Stromal cell of bone marrow (primary cell): Measurements from ENCODE around the gene TMEM89.

Source experiments
- DNase-seq: peaks from one replicate; pipeline ENCODE4 v3.0.0-alpha.2; 2012; ENCODE audit warnings: low read depth

The TMEM89 gene

DNA sequence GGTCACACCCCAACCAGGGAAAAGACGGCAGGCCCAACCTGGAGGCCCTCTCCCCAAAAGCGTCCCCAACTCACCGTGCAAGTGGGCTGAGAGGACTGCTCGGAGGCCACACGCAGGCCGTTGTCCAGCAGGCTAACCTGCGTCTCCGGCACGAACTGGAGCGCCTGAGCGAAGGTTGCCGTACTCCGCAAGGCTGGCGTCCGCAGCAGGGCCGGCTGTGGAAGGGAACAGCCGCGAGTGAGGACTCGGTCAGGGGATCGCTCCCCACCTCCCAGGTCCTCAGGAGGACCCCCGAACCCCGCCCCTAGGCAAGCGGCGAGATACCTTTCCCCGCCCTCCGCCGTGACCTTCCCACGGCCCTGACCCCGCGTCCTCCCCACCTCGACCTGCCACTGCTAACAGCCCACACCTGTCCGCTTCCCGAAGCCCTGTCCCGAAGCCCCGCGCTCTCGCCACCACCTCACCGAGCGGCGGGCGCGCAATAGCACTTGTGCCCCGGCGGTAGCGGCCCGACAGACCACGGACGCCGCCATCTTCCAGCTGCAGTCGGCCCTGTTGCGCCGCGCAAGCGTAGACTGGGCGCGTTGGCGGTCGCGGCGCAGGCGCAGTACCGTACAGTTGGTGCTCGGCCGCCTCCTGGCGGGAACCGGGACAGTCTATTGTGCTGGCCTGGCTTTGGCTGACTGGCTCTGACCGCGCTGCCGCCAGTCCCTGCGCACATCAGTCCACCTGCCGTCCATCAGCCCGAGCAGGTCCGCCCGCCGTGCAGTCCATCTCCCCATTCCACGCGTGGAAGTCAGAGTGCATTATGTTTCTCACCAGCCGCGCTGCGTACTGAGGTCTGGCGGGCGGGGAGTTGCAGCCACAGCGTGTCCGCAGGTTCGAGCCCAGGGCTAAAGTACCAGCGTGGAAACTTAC lies 12.2 kb downstream of the TMEM89 start, which contains the start of gene UQCRC1:
TSS of gene UQCRC1 (minus strand) at position 559 of the 918 bp plus-strand sequence. CDS start at position 533, 26 bp downstream.
- peak; percentile 82 for DNase-seq

DNA sequence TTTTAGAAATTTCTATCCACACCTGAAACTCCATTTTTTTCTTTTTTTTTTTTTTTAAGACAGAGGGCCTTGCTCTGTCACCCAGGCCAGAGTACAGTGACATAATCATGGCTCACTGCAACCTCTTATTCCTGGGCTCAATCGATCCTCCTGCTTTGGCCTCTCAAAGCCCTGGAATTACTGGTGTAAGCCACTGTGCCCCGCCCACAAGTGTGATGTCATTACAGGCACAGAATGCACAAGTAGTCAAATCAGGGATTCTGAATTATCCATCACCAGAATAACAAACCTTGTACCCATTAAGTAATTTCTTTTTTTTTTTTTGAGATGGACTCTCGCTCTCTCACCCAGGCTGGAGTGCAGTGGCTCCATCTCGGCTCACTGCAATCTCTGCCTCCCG lies 14.1 kb downstream of the TMEM89 start:
- DNase-seq: no peak

DNA sequence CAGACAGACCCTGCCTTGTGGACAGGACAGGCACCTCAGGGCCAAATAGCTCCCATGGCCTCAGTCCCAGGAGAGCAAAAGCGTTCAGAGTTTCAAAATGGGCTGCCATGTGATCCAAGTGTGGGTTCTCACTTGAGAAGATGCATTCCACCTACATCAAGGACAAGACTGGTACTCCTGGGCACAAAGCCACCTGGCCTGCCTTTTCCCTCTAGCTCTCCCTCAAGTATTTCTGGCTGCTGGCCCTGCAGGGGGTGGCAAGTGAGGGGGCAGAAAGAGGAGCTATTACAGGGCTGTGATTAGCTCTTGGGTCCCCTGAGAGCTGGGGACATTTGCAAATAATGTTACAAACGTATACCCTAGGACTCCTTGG lies 20.0 kb downstream of the TMEM89 start:
- DNase-seq: no peak

DNA sequence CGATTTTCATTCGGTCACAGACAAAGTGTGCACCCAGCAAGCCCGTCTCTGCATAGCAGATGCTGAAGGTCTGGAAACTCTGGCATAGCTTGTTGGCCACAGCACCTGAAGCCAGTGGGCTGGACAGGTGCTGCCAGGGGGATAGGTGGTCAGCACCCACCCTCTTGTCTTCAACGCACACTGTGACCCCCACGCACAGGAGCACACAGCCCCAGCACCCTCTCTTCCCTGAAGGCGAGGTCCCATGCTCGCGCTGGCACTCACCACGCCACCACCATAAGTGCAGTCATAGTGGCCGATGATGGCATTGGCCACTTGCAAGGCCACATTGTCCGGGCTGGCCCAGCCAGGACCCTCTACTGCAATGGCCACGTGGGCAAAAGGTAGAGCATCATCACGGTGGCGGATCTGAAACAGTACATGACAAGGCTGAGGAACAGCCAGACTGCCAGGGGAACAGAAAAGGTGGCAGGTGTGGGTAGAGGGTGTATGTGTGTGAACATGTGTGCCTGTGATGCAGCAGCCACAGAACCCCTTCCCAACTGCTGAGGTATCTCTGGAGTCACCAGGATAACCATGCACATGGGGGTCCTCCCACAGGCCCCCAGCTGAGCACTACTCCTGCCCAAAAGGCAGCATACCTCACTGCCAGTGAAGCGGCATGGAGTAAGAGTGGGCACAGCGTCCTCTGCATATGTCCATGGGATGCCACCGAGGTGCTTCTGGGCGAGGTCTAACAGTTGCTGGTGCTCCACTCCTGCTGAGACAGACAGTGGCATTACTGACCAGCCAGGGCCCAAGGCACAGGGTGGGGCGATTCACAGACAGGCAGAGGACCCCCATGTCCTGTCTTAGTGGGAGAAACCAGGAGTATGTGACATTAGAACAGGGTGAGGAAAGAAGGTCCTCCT lies 20.6 kb downstream of the TMEM89 start:
- no peak for DNase-seq

DNA sequence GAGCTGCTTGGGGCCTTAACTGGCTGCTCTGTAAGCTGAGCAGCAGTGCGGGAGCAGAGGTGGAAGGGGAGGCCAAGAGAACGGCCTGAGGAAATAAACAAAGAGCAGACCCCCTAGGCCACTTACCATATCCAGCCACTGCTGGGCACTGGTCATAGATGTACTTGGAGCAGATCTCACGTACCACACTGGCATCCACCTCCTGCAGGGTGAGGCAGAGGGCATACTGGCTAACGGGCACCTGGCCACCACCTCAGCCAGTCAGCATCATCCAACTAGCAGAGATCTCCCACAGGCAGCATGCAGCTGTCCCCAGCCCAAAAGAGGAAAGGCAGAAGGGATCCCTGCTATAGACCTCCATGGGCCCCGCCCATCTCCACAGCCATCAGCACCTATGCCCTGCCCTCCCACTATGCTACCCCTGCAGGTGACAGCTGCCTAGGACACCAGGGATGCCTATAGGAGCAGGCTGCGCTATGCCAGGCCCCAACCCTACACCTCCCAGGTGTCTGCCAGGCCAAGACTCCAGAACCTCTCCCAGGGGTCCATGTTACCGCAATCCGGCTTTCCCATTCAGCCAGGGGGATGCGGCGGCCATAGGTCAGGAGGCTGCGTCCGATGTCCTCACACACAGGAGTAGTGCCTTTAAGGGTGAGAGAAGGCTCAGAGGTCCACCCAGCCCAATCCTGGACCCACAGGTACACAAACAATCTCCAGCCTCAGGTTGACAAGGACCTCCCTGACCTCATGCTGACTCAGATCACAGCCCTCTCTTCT lies 21.9 kb downstream of the TMEM89 start:
- no peak for DNase-seq

DNA sequence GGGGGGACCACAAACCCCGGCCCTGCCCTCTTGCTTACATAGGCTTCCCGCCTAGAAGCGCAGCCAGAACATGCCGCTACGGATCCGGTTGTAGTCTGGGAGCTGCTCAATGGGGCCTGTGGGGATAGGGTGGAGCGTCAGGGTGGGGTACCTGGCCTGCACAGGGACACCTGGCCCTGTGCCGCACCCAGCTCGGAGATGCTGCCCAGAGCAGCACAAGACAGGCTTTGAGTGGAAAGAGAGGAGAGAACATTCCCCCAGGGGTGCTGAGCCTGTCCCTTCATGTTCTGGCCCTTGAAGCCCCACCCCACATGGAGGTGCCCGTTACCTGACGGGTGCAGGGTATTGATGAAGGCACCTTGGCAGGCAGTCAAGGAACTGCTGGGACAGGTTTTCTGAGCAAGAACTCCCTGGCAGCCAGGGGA lies 22.5 kb downstream of the TMEM89 start:
- no peak for DNase-seq

DNA sequence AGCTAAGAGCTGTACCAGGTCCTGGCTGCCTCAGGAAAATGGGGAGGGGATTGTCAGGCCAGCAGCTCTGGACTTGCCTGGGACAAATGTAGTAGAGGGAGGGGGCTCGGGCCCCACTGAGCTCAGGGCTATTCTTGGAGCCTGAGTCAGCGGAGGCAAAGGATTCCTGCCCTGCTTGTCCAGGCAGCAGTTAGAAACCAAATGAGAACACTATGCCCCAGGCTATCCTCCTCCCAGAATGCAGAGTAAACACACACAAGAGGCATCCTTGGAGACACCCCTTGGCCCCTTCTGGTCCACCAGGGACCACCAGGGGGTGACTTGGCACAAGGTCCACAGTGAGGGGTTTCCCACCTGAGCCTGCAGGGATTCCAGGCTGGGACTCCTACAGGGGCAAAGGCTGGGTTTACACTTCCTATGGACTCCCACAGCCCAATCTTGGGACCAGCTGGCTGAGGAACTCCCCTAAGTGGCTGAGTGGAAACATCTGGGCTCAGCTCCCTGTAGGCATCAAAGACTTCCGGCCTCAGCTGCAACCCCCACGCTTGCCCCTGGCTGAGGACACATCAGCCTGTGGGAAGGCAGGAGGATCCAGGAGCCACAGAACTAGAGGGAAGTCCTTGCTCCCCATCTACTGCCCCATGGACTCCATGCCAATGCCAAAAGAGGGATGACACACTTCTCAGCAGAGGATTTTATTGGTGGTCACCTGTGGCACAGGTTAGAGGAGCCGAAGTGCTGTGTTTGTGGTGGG lies 23.1 kb downstream of the TMEM89 start:
- peak; percentile 49 for DNase-seq

DNA sequence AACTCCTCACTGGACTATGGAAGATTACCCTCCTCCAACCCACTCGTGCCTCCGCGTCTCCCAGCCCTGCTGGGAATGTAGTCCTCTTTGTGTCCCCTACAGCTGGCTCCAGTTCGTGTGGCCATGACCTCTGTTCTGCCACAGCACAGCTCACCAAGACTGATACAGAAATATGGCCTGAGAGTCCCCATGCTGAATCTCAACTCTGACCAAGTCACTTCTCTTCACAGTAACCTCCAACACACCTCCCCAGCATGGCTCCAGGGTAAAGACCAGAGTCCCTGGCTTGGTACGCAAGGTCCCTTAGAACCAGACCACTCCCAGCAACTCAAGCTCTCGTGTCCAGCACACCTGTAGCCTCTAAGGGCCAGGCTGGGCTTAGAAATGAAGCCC lies 24.2 kb downstream of the TMEM89 start:
- no peak for DNase-seq

DNA sequence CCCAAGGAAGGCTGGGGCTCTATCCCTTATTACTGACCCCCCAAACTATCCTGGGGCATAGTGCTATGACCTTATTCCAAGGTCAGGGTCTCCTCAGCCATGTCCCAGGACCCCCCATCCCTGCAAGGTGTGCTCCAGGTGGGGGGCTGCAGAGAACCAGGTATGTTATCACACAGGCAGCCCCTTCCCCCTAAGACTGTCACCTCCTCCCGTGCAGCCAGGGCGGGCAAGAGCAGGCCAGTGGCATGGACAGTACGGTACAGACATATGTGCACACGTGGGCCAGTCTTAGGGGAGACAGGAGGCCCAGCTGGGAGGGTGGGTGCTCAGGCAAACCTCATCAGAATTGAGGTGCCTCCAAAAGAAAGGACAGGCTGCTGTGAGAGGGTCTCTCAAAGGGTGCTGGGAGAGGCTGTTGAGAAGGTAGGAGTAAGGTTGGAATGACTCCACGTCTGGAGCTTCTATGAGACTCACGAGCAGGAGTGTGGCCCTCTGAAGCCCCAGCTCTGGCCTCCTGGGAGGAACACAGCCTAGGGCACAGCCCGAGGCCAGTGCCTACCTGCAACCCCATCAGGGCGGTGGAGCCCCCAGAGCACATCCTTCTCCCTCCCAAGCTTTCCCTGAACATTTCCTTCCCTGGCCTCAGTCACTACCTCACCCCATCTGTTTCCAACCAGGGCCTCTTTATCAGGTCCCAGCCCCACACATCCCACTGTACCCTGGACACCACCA lies 24.7 kb downstream of the TMEM89 start:
- no peak for DNase-seq

DNA sequence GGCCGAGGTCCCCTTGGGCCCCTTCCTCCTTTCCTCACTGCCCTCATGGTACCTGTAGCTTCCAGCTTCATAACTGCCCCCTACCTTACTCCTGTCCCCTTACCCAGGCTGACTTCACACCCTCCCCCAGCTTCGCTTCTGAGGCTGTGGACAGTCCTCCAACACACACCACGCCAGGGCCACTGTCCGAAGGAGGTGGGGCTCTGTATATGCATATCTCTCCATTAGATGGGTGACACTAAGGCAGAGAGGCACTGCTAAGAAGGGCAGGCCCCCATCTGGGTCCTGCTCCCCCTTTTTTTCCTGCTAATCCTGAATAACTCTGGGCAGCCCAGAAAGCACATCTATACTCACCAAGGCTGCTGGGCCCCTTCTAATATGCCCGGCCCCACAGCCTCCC lies 25.4 kb downstream of the TMEM89 start:
- no peak for DNase-seq

DNA sequence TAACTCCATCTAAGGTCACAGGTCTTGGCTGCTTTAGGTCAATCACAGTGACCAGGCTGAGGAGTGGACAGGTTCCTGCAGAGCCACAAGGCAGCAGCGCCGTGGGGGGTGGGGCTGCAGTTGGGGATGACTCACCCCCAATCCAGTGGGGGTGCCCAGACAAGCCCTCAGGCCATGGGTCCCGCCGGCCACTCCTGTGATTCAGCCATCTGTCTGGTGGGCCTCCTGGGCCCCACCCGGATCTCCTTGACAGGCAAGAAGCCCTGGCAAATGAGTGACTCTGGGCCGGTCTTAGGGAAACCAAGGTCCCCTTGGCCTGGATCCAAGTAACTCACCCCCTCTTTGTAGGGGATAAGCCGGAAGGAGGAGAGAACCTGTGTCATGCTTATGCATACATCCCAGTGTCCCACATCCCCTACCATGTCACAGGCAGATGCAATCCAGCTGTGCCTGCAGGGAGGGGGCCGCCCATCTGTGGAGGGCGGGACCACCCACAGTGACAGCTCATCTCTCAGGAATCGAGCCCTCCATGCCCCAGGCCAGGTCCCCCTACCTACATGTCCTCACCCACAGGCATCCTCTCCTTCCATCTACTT lies 25.9 kb downstream of the TMEM89 start:
- DNase-seq: peak; percentile 48

DNA sequence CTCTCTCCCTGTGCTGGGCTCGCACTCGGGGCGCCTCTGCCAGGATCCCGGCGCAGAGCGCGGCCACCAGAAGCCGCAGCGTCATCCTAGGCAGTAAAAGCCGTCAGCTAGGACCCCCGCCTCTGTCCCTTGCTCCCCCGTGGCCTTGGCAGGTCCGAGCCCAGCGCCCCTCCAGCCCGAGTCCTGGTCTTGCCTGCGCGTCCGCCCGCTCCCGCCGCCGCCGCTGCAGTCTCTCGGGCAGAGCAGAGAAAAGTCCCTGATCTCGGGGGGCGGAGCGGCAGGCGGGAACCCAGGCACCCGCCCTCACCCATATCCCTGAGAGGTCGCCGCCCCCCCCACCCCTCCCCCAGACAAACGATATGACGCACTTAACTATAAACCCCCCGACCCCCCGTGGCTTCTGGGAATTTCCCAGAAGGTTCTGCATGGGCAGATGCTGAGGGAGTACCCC lies 26.5 kb downstream of the TMEM89 start, which contains the start of gene COL7A1:
TSS of gene COL7A1 (minus strand) at position 255 of the 451 bp plus-strand sequence. CDS start at position 85, 170 bp downstream.
- DNase-seq: no peak

DNA sequence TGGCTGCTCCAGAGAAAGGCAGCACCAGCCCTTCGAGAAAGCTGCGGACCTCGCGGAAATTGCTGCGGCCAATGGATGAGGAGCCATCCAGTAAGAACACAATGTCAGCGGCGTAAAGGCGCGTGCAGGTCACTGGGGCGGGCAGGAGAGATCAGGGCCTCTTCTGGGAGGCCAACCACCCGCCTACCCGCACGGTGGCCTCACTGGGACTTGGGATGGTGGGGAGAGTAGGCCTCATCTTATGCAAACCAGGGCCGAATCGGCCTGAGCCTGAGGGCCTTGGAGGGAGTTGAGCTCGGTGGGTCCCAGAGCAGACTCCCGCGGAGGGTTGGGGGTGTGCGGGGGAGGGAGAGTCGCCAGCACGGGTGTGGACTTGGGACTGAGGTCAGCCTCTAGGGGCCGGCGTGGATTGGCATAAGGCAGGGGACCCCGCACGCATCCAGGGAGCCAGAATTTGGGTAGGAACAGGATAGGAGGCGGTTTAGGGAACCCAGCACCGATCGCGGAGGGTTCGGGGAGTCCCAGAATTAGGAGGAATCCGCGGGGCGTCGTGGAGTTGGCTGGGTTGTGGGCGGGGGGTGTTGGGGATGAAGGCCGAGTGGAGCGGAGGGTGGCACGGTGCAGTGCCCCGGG lies 27.0 kb downstream of the TMEM89 start:
- no peak for DNase-seq

DNA sequence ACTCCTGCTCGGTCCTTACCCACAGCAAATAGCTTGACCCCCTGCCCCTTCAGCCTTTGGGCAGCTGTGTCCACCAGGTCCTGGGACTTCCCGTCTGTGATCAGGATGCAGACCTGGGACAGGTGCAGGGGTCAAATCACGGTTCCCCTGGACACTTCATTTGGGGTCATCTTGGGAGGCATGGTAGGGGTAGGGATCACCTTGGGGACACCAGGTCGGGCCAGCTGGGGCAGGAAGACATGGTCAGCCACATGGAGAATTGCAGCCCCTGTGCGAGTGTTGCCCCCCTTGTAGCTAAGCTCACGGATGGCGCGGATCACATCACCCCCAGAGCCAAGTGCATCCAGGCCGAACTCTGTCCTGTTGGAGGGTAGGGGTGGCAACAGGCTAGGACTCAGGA lies 28.2 kb downstream of the TMEM89 start:
- no peak for DNase-seq

DNA sequence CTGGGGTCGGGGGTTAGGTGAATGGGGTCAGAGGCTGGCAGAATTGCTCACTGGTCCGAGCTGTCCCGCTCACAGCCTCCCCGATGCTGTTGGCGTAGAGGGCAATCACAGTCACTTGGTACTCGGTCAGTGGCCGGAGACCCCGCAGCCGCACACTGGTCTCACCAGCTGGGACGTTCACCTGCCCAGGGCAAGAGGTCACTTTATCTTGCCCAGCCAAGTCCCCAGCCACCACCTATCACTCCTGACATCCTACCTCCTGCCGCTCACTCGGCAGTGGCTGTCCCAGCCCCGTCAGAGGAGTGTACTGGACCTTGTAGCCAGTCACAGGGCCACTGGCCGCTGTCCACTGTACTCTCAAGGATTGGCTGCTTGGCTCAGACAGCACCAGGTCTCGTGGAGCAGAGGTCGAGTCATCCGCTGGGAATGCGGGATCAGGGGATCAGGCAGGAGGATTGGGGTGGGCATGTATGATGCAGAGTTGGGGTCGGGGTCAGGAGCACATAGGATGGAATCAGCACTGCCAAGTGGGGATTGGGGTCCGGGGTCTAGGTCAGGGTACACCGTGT lies 29.0 kb downstream of the TMEM89 start:
- DNase-seq: no peak

DNA sequence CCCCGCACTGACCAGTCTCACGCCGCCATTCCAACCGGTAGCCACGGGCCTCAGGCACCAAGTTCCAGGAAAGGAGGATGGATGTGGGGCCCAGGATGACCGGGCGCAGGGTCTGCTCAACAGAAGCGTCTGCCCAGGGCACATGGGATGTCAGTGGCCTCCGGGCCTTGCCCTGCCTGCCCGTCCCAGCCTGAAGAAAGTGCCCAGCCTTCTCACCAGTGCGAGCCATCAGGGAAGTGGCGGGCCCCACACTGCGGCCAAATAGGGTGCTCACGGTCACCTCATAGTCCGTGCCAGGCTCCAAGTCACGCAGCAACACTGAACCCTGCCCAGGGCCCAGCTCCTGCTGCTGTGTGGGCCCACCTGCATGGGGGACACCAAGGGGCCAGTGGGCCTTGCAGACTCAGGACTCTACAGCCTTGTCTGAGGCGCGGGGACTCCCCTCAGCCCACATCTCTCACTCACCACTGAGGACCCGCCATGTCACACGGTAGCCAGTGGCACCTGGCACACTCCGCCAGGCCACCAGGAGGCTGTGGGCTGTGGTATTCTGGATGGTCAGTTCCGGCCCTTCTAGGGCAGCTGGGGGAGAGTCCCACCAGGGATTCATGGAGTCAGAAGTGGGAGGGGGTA lies 29.6 kb downstream of the TMEM89 start:
- no peak for DNase-seq

DNA sequence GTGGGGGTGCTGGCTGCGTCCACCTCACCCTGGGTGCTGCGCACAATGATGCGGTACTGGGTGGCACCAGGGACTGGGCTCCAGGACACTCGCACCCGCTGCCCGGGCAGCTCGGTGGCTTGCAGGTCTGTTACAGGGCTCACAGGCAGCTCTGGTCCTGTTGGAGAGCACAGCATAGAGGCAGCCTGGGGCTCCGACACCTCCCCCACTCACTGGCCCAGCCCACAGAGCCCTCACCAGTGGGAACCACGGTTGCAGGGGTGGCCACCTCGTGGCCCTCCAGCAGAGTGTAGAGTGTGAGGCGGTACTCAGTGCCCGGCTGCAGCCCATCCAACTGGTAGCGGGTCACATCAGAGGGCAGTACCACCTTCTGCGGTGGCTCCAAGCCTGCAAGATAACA lies 30.1 kb downstream of the TMEM89 start:
- no peak for DNase-seq

DNA sequence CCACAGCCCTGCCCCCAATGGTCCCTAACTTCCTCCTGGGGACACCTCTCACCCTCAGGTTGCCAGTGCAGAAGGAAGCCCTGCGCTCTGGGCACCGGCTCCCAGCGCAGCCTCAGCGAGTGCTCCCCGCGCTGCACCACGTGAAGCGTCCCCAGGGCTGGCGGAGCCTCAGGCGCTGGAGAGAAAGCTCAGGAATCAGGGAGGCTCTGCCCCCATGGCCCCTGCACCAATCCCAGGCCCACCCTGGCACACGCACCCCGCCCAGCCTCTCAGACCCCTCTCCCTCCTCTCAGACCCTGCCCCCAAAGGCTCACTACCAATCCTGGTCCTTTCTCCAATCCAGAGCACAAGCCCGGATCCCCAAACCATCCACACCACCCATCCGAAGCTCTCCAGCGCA lies 33.3 kb downstream of the TMEM89 start:
- DNase-seq: no peak

DNA sequence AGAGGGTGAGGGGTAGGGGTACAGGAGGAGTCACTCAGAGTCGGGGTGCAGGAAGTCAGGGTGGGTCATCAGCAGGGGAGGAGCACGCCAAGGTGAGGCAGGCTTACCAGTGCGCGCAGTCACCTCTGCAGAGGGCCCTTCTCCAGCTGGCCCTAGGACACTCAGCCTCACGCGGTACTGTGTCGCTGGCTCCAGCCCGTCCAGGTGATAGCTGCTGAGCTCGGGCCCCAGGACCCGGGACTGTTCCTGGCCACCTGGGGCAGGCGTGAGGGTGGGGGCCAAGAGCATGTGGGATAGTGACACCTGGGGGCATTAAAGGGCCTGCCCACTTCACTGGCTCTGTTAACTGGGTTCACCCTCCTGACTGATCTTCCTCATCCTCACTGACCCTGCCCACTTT lies 33.9 kb downstream of the TMEM89 start:
- no peak for DNase-seq
